T-helper 17 cell (primary cell): ENCODE results near the gene SBK1. TPM values are rescaled to one million over a fixed set of nuclear protein-coding genes. Genes with fewer than 3 reads are reported as not detected.
A peak's percentile ranks its signal among the peaks of the same experiment; 100 is the strongest.
"Not testable (repeated sequence)": the region's sequence is repeated elsewhere in the genome, so short reads cannot be mapped to it uniquely, and the experiment has no call there.

Experiments used
- ATAC-seq: fragments of 150-1000 bp; cut with Tn5 transposase; 2 replicates; pipeline ENCODE4 v1.10.0; 2021; ENCODE audit warnings: mild to moderate bottlenecking, moderate library complexity
- DNase-seq, 3 donors: peaks; one replicate each; pipeline versions ENCODE4 v3.0.0 to v3.0.0-alpha.2; 2020 to 2021
- H3K9me3 ChIP-seq: one replicate; pipeline ENCODE4 v1.7.0; 2013; ENCODE audit warnings: low read length, mild to moderate bottlenecking; ENCODE audit not compliant: control insufficient read depth, poor library complexity, severe bottlenecking
- H3K27ac Mint-ChIP-seq: one replicate; pipeline ENCODE4 v1.8.0; 2022; ENCODE audit warnings: mild to moderate bottlenecking, moderate library complexity, mixed read lengths
- H3K27me3 Mint-ChIP-seq: one replicate; pipeline ENCODE4 v1.8.0; 2022; ENCODE audit warnings: mixed read lengths
- H3K36me3 Mint-ChIP-seq: one replicate; pipeline ENCODE4 v1.8.0; 2022; ENCODE audit warnings: low read depth, mixed read lengths
- H3K4me1 Mint-ChIP-seq: one replicate; pipeline ENCODE4 v1.8.0; 2022; ENCODE audit warnings: mild to moderate bottlenecking, mixed read lengths
- H3K4me3 Mint-ChIP-seq: one replicate; pipeline ENCODE4 v1.8.0; 2022; ENCODE audit warnings: mild to moderate bottlenecking, moderate library complexity, mixed read lengths
- total RNA-seq, 4 donors: library from RNA in 2 of 4; stranded (reverse) in 2 of 4; gene quantifications; one replicate each; pipeline ENCODE4 v1.2.3 and lab custom pipeline; 2022 to 2026

The SBK1 gene
- total RNA-seq, 2 donors from 2014 or later = 14.7 to 17.7 TPM

GRCh38 chr16:28318042-28318744, 25.9 kb downstream of the SBK1 start:
- H3K27ac Mint-ChIP-seq = no peak overlapping the region

GRCh38 chr16:28319476-28320022, 27.2 kb downstream of the SBK1 start:
- Mint-ChIP-seq H3K36me3 (no peaks in the 10 kb centered on the region), H3K27me3 (no peaks in the 10 kb centered on the region), H3K4me1 (peaks cover 16% of the 10 kb centered on the region), H3K4me3 (no peak overlapping the region), H3K27ac (no peak overlapping the region)
- DNase-seq (no peak), ATAC-seq (no peak)
- H3K9me3 ChIP-seq = no peaks in the 10 kb centered on the region

More at GRCh38 chr16:28318042-28318744, 25.9 kb downstream of the SBK1 start:
- DNase-seq = no peak
- H3K9me3 ChIP-seq = no peaks in the 10 kb centered on the region
- H3K27me3 Mint-ChIP-seq = no peaks in the 10 kb centered on the region
- no peak for ATAC-seq
- no peaks in the 10 kb centered on the region for H3K36me3 Mint-ChIP-seq
- peaks cover 16% of the 10 kb centered on the region for H3K4me1 Mint-ChIP-seq
- no peak overlapping the region for H3K4me3 Mint-ChIP-seq

- no peak for DNase-seq
- no peak for ATAC-seq
- H3K9me3 ChIP-seq = no peaks in the 10 kb centered on the region
- Mint-ChIP-seq H3K36me3 (no peaks in the 10 kb centered on the region), H3K4me1 (peaks cover 16% of the 10 kb centered on the region), H3K4me3 (no peak overlapping the region), H3K27me3 (no peaks in the 10 kb centered on the region), H3K27ac (no peak overlapping the region)
Observed at GRCh38 chr16:28320023-28320561, 27.8 kb downstream of the SBK1 start.

DNA sequence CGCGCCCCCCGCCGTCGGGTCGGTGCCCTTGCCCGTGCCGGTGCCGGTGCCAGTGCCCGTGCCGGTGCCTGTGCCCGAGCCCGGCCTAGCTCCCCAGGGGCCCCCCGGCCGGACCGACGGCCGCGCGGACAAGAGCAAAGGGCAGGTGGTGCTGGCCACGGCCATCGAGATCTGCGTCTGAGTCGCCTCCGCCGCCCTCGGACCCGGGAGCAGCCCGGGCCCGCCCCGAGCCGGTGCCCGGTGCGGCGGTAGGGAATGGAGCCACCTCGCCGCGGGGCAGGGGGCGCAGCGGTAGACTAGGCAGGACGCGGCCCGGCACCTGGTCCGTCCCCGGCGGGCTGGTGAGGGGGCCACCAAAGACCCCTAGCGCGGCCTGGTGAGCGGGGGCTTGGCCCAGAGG, 28.4 kb downstream of the SBK1 start:
- Mint-ChIP-seq H3K36me3 (no peaks in the 10 kb centered on the region), H3K4me3 (no peak overlapping the region)

DNA sequence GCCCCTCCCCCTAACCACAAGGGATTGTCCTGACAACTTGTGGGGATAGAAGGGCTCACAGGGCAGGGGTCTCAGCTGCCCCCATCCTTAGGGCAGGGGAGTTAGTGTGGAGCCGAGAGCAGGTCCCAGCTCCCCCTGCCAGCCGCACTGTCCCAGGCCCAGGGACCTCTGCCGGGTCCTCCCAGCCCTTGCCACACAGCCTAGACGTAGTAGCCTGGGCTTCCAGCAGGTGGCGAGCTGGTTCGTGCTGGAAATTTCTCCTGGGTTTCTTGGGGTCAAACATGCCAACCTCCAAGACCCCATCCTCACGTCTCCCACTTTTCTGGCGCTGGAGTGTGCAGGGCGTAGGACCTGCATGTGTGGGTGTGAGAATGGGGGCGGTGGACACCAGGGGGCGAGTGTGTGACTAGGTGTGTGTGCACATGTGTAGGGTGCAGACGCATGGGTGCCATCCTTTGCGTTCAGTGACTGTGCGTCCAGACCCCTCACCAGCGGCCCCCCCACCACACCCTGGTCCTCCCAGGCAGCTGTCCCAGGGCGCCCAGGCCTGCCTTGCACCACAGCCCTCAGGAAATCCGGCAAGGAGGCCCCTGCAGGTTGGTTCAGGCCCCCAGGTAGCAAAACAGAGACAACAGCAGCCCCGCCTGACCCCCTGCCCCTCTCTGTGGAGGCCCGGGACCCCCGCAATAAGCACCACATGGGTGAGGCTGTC, 29.5 kb downstream of the SBK1 start:
- H3K4me1 Mint-ChIP-seq = peaks cover 15% of the 10 kb centered on the region
- no peak overlapping the region for H3K4me3 Mint-ChIP-seq
- no peaks in the 10 kb centered on the region for H3K27me3 Mint-ChIP-seq
- no peak for DNase-seq
- peak; percentile 62 for ATAC-seq
- H3K36me3 Mint-ChIP-seq = no peaks in the 10 kb centered on the region
- no peaks in the 10 kb centered on the region for H3K9me3 ChIP-seq
- H3K27ac Mint-ChIP-seq = no peak overlapping the region

More for the DNA sequence above, 28.4 kb downstream of the SBK1 start:
- no peak overlapping the region for H3K27ac Mint-ChIP-seq
- H3K9me3 ChIP-seq = no peaks in the 10 kb centered on the region
- DNase-seq (no peak), ATAC-seq (no peak)
- no peaks in the 10 kb centered on the region for H3K27me3 Mint-ChIP-seq
- H3K4me1 Mint-ChIP-seq = peaks cover 14% of the 10 kb centered on the region

- no peak for ATAC-seq
Observed at GRCh38 chr16:28324235-28324886, 32.0 kb downstream of the SBK1 start.

DNA sequence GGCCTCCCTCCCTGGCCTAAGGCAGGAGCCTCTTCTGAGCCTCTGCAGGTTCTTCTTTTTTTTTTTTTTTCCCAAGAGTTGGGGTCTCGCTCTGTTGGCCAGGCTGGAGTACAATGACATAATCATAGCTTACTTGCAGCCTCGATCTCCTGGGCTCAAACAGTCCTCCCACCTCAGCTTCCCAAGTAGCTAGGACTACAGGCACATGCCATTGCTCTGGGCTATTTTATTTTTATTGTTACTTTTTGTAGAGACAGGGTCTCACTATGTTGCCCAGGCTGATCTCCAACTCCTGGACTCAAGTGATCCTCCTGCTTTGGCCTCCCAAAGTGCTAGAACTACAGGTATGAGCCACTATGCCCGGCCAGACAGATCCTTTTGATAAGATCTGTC, 32.6 kb downstream of the SBK1 start:
- no peak for DNase-seq
- Mint-ChIP-seq H3K36me3 (no peaks in the 10 kb centered on the region), H3K4me3 (no peak overlapping the region), H3K27ac (no peak overlapping the region), H3K27me3 (no peaks in the 10 kb centered on the region), H3K4me1 (peaks cover 7% of the 10 kb centered on the region)
- ATAC-seq = no peak
- H3K9me3 ChIP-seq = no peaks in the 10 kb centered on the region

More at GRCh38 chr16:28324235-28324886, 32.0 kb downstream of the SBK1 start:
- no peaks in the 10 kb centered on the region for H3K27me3 Mint-ChIP-seq
- H3K36me3 Mint-ChIP-seq = no peaks in the 10 kb centered on the region
- H3K27ac Mint-ChIP-seq = no peak overlapping the region
- no peak for DNase-seq
- no peak overlapping the region for H3K4me3 Mint-ChIP-seq
- no peaks in the 10 kb centered on the region for H3K9me3 ChIP-seq
- H3K4me1 Mint-ChIP-seq = peaks cover 7% of the 10 kb centered on the region

DNA sequence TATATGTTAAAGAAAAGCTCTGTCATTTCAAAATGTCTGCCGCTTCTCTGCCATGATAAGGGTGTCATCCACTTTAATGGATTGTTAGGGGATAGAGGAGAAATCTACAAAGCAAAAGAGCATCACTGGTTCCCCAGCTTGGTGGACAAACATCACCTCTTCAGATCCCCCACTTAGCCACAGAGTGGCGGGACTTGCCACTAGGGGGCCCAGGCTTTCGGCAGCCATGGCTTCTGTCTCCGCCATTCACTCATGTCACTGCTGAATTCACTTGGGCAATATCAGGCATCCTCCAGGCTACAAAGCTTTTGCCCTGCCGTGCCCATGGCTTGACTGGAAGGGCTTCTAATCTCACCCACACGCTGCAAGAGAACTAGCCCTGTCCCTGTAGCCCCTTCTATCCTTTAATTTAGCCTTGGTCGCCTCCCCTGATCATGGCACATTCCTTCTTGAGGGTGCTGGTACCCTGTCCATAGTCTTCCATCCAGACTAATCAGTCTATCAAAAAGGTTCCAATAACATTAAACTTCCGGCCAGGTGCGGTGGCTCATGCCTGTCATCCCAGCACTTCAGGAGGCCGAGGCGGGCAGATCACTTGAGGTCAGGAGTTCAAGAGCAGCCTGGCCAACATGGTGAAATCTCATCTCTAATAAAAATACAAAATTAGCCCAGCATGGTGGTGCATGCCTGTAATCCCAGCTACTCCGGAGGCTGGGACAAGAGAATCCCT, 34.7 kb downstream of the SBK1 start:
- no peaks in the 10 kb centered on the region for H3K36me3 Mint-ChIP-seq
- no peak overlapping the region for H3K4me3 Mint-ChIP-seq
- DNase-seq (peak; percentile 28 to 57 (median 37)), ATAC-seq (peak; percentile 92)
- peaks cover 11% of the 10 kb centered on the region for H3K4me1 Mint-ChIP-seq
- H3K27ac Mint-ChIP-seq = no peak overlapping the region
- H3K9me3 ChIP-seq = no peaks in the 10 kb centered on the region
- no peaks in the 10 kb centered on the region for H3K27me3 Mint-ChIP-seq

DNA sequence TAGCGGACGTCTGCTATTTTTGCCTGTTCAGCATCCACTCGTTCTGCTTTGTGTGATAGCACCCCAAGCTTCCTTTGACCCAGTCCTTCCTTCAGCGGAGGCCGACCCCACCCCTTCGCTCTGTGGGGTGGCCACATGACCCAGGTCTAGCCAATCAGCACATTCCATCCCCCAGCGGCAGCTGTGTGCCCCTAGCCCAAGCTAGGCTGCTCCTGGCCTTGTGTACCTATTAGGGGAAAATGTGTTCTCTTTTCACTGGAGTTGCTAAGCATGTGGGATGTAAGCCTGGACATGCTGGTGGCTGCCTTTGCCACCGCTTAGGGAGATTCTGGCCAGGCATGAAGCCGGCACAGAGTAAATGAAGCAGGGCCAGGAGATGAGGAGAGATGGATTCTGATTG, 37.9 kb downstream of the SBK1 start:
- not testable (repeated sequence) for H3K4me3 Mint-ChIP-seq, DNase-seq

GRCh38 chr16:28330981-28331380, 38.7 kb downstream of the SBK1 start:
- not testable (repeated sequence) for H3K36me3 Mint-ChIP-seq, H3K4me1 Mint-ChIP-seq, H3K4me3 Mint-ChIP-seq, H3K27me3 Mint-ChIP-seq, H3K27ac Mint-ChIP-seq, DNase-seq, H3K9me3 ChIP-seq, ATAC-seq

More for the DNA sequence above, 37.9 kb downstream of the SBK1 start:
- not testable (repeated sequence) for H3K27ac Mint-ChIP-seq, H3K36me3 Mint-ChIP-seq, H3K9me3 ChIP-seq, H3K4me1 Mint-ChIP-seq, H3K27me3 Mint-ChIP-seq
- ATAC-seq = peak; percentile 61

DNA sequence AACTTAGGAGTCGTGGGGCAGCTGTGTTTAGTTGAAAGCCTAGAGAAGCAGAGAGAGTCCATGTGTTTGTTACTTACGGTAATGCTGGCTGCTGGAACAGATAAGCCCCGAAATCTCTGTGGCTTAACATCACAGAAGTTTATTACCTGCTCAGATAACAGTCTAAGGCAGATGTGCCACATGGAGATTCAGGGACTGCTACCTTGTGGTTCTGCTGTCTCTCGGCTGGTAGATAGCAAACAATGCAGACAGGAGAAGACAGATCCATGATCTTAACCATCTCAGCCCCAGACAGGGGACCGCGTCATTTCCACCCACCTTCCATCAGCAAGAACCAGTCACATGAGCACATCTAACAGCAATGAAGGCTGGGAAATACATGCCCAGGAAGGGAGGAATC, 40.3 kb downstream of the SBK1 start:
- H3K36me3 Mint-ChIP-seq, H3K27me3 Mint-ChIP-seq, ATAC-seq, H3K4me1 Mint-ChIP-seq, H3K9me3 ChIP-seq, H3K27ac Mint-ChIP-seq, H3K4me3 Mint-ChIP-seq, DNase-seq: not testable (repeated sequence)

- not testable (repeated sequence) for H3K4me3 Mint-ChIP-seq, H3K4me1 Mint-ChIP-seq, ATAC-seq, H3K36me3 Mint-ChIP-seq, H3K9me3 ChIP-seq, H3K27me3 Mint-ChIP-seq, H3K27ac Mint-ChIP-seq, DNase-seq
Observed at GRCh38 chr16:28335678-28336077, 43.4 kb downstream of the SBK1 start.
